Measurements from ENCODE around the gene NKD1. TPM values are rescaled to one million over a fixed set of nuclear protein-coding genes. Genes with fewer than 3 reads are reported as not detected.

The NKD1 gene
- total RNA-seq, 1 experiment from 2014 or later: 11.4 TPM

DNA sequence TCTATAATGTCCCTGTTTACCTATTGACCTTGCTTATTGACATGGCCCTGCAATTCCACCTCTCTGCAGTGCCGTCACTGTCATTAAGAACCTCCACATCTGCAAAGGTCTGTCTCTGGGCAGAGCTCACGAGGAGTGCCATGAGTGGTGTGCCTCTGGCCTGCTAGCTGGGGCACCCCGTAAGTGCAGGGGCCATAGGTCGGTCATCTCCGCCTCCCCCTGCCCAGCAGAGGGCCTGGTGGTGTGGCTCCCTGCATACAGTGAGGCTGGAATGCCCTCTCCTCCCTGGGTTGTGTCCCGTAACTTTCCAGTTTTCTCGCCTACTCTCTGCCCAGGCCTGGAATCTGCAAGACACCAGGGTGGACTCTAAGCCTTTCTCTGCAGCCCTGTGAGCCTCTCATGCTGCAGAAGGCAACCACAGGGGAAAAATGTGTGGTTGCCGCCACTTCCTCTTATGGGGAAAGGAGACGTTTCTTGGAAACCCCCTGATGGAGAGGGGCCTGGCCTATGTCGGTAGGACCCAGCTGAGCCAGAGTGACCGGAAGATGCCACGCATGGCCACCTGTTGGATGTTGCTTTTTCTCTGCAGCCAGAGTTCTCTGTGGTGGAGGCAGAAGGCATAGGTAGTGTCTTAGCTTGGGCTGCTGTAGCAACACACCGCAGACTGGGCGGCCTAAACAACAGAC, 135.6 kb downstream of the NKD1 start:
- no TSS peak for BruUV-seq (replicated peaks)
- RAD21 ChIA-PET (ENCODE audit: low non-redundant PET in 1 of 2, low total read pairs in 2 of 2, uncharacterized antibody in 2 of 2, unreplicated experiment in 2 of 2): no interaction called here

GRCh38 chr16:50684823-50685461, 136.7 kb downstream of the NKD1 start:
- no peaks in the 10 kb centered on the region for H3K79me2 ChIP-seq (ENCODE audit: insufficient read depth, low read length)
- no TSS peak for BruUV-seq (replicated peaks)
- no peak for ATAC-seq

More for the DNA sequence above, 135.6 kb downstream of the NKD1 start:
- no peak overlapping the region for H3K9ac ChIP-seq (ENCODE audit: low read length)
- H3K4me1 ChIP-seq (ENCODE audit: control insufficient read depth in 1 of 2, insufficient read depth in 2 of 2, low read length in 2 of 2): no peaks in the 10 kb centered on the region
- ATAC-seq (no peak), DNase-seq (ENCODE audit: low read depth, low spot score) (no peak)
- TF ChIP-seq TCF7L2 (IDR thresholded peaks at IDR 0.05; ENCODE audit: borderline replicate concordance, extremely low read depth, insufficient read depth, insufficient read length) (no peak), ELF1 (IDR thresholded peaks at IDR 0.05; ENCODE audit: borderline replicate concordance, low read depth) (no peak)
- TF ChIP-seq, protein P1, sequence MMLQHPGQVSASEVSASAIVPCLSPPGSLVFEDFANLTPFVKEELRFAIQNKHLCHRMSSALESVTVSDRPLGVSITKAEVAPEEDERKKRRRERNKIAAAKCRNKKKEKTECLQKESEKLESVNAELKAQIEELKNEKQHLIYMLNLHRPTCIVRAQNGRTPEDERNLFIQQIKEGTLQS (IDR thresholded peaks at IDR 0.05): no peak
- H3K9me2 ChIP-seq (ENCODE audit: insufficient read depth): no peaks in the 10 kb centered on the region
- no peak overlapping the region for H3K4me2 ChIP-seq (ENCODE audit: low read length)
- ChIA-PET CTCF (no interaction called here), POLR2A (no interaction called here)
- no peaks in the 10 kb centered on the region for H3K9me3 ChIP-seq (ENCODE audit: control insufficient read depth in 1 of 2, insufficient read depth in 1 of 2, low read depth in 1 of 2, low read length in 2 of 2)
- no peaks in the 10 kb centered on the region for H4K20me1 ChIP-seq (ENCODE audit: insufficient read depth)
- intact Hi-C loops (cut with micrococcal nuclease): no loop called here
- no peak overlapping the region for H3K4me3 ChIP-seq (replicated peaks in 1 of 2; ENCODE audit: low read depth in 1 of 2, low read length in 2 of 2)
- no peaks in the 10 kb centered on the region for H3K36me3 ChIP-seq (ENCODE audit: control insufficient read depth in 1 of 2, insufficient read depth in 2 of 2, low read length in 2 of 2)
- no peak overlapping the region for H2AFZ ChIP-seq (ENCODE audit: low read depth, low read length, poor library complexity, severe bottlenecking)
- H3K27me3 ChIP-seq (ENCODE audit: insufficient read depth, low read length): no peaks in the 10 kb centered on the region
- H3K79me2 ChIP-seq (ENCODE audit: insufficient read depth, low read length): no peaks in the 10 kb centered on the region
- H3K27ac ChIP-seq (ENCODE audit: low read depth, low read length): no peak overlapping the region

More at GRCh38 chr16:50684823-50685461, 136.7 kb downstream of the NKD1 start:
- no peak overlapping the region for H3K4me3 ChIP-seq (replicated peaks in 1 of 2; ENCODE audit: low read depth in 1 of 2, low read length in 2 of 2)
- no peaks in the 10 kb centered on the region for H3K36me3 ChIP-seq (ENCODE audit: control insufficient read depth in 1 of 2, insufficient read depth in 2 of 2, low read length in 2 of 2)
- no peak overlapping the region for H3K4me2 ChIP-seq (ENCODE audit: low read length)
- ChIA-PET POLR2A (no interaction called here), RAD21 (ENCODE audit: low non-redundant PET in 1 of 2, low total read pairs in 2 of 2, uncharacterized antibody in 2 of 2, unreplicated experiment in 2 of 2) (no interaction called here), CTCF (no interaction called here)
- H3K9me3 ChIP-seq (ENCODE audit: control insufficient read depth in 1 of 2, insufficient read depth in 1 of 2, low read depth in 1 of 2, low read length in 2 of 2): no peaks in the 10 kb centered on the region
- H2AFZ ChIP-seq (ENCODE audit: low read depth, low read length, poor library complexity, severe bottlenecking): no peak overlapping the region
- H3K27me3 ChIP-seq (ENCODE audit: insufficient read depth, low read length): no peaks in the 10 kb centered on the region
- no peaks in the 10 kb centered on the region for H3K9me2 ChIP-seq (ENCODE audit: insufficient read depth)
- intact Hi-C loops (cut with micrococcal nuclease): no loop called here
- H3K4me1 ChIP-seq (ENCODE audit: control insufficient read depth in 1 of 2, insufficient read depth in 2 of 2, low read length in 2 of 2): no peaks in the 10 kb centered on the region
- no peak for TF ChIP-seq CBX3 (IDR thresholded peaks at IDR 0.05; ENCODE audit: low read depth)
- no peak for TF ChIP-seq EZH2phosphoT487 (IDR thresholded peaks at IDR 0.05; ENCODE audit: borderline replicate concordance)
- no peak for TF ChIP-seq ZNF274 (IDR thresholded peaks at IDR 0.05; ENCODE audit: low read depth, low read length)
- no peak for TF ChIP-seq POLR2AphosphoS5 (IDR thresholded peaks at IDR 0.05; ENCODE audit: low read depth, low read length)
- TF ChIP-seq JUND (IDR thresholded peaks at IDR 0.05): no peak
- no peak for TF ChIP-seq SIN3A (IDR thresholded peaks at IDR 0.05; ENCODE audit: low read depth)
- no peaks in the 10 kb centered on the region for H4K20me1 ChIP-seq (ENCODE audit: insufficient read depth)
- no peak overlapping the region for H3K27ac ChIP-seq (ENCODE audit: low read depth, low read length)
- no peak for DNase-seq (ENCODE audit: low read depth, low spot score)
- H3K9ac ChIP-seq (ENCODE audit: low read length): no peak overlapping the region
